GM12878 (cell line): ENCODE measurements around the gene SLC22A23. TPM values are rescaled to one million over a fixed set of nuclear protein-coding genes. Genes with fewer than 3 reads are reported as not detected.
A peak's percentile ranks its signal among the peaks of the same experiment; 100 is the strongest.

Experiments
- ATAC-seq: fragments of 200-7000 bp; cut with Tn5 transposase; 3 replicates; pipeline ENCODE4 v1.9.1; 2020; ENCODE audit warnings: mild to moderate bottlenecking, moderate library complexity
- BruUV-seq: library from RNA; stranded (reverse); fragments of 400-500 nt; replicated peaks from 2 replicates; lab custom pipeline; 2021; lab: Mats Ljungman, UMichigan
- CTCF ChIA-PET: fragments of 300-600 bp; sonication (Branson Sonifier 250); formaldehyde crosslinking; extraction: SDS; loops from one replicate; lab custom pipeline; 2021; ENCODE audit warnings: inconsistent platforms; lab: Yijun Ruan, JAX
- POLR2A ChIA-PET: fragments of 350-600 bp; formaldehyde crosslinking; extraction: SDS; loops from one replicate; lab custom pipeline; 2021; ENCODE audit warnings: inconsistent platforms; lab: Charles Lee
- RAD21 ChIA-PET: fragments of 300-600 bp; sonication (Branson Sonifier 250); formaldehyde crosslinking; loops from one replicate; lab custom pipeline; 2023; ENCODE audit warnings: antibody characterized with exemption; ENCODE audit not compliant: unreplicated experiment; lab: Charles Lee
- SMC1A ChIA-PET: fragments of 300-600 bp; sonication (Branson Sonifier 250); formaldehyde crosslinking; loops from one replicate; lab custom pipeline; 2023; ENCODE audit not compliant: unreplicated experiment, uncharacterized antibody; lab: Charles Lee
- DNase-seq: peaks from one replicate; pipeline ENCODE4 v3.0.0-alpha.2; 2011; ENCODE audit warnings: low read depth, low spot score
- FAIRE-seq: peaks from 3 replicates; lab custom pipeline; 2011; peaks lifted over from hg19 to GRCh38; lab: Jason Lieb, UNC
- H2AFZ ChIP-seq: 2 replicates; pipeline ENCODE4 v1.6.0; 2011; ENCODE audit warnings: low read depth, low read length, control low read depth; ENCODE audit not compliant: control insufficient read depth
- H3K27ac ChIP-seq: 2 replicates; pipeline ENCODE4 v1.5.1; 2011; ENCODE audit warnings: control low read depth; ENCODE audit not compliant: control insufficient read depth, insufficient read depth
- H3K27me3 ChIP-seq, 2 experiments: replicated peaks in 1 of 2; 2 replicates each; pipeline versions ENCODE4 v1.6.0 to v1.6.1; 2011; ENCODE audit warnings: low read length in 1 of 2; ENCODE audit not compliant: control insufficient read depth in 2 of 2, insufficient read depth in 2 of 2
- H3K36me3 ChIP-seq, 2 experiments: 2 replicates each; pipeline ENCODE4 v1.5.1; 2011; ENCODE audit warnings: low read length in 1 of 2; ENCODE audit not compliant: control insufficient read depth in 2 of 2, insufficient read depth in 2 of 2
- H3K4me1 ChIP-seq: 2 replicates; pipeline ENCODE4 v1.6.1; 2011; ENCODE audit warnings: mild to moderate bottlenecking, low read length, moderate library complexity, mixed read lengths; ENCODE audit not compliant: control insufficient read depth, insufficient read depth
- H3K4me2 ChIP-seq: 2 replicates; pipeline ENCODE4 v1.6.0; 2011; ENCODE audit warnings: control low read depth; ENCODE audit not compliant: control insufficient read depth, insufficient read depth
- H3K4me3 ChIP-seq: fragments of 200-600 bp; sonication (generic); 2 replicates; pipeline ENCODE4 v1.5.1; 2016
- H3K79me2 ChIP-seq: 2 replicates; pipeline ENCODE4 v1.6.0; 2011; ENCODE audit warnings: low read length; ENCODE audit not compliant: control insufficient read depth, insufficient read depth
- H3K9ac ChIP-seq: 2 replicates; pipeline ENCODE4 v1.8.0; 2011; ENCODE audit warnings: low read length, control low read depth, mixed read lengths; ENCODE audit not compliant: control insufficient read depth, insufficient read depth
- H3K9me3 ChIP-seq: replicated peaks from 3 replicates; pipeline ENCODE4 v1.5.1; 2011; ENCODE audit warnings: mild to moderate bottlenecking, low read length; ENCODE audit not compliant: control insufficient read depth, insufficient read depth
- H4K20me1 ChIP-seq: 2 replicates; pipeline ENCODE4 v1.6.0; 2011; ENCODE audit not compliant: control insufficient read depth, insufficient read depth
- CHD2 ChIP-seq: IDR thresholded peaks from 2 replicates; pipeline ENCODE4 v1.6.1; 2011; ENCODE audit warnings: low read depth, low read length, improper control_type of control experiment, borderline replicate concordance
- CREM ChIP-seq: IDR thresholded peaks from 2 replicates; pipeline ENCODE4 v1.6.1; 2014; ENCODE audit warnings: antibody characterized with exemption, low read depth
- FOS ChIP-seq: IDR thresholded peaks from 3 replicates; pipeline ENCODE4 v1.6.1; 2011; ENCODE audit warnings: borderline replicate concordance; ENCODE audit not compliant: insufficient read length; ENCODE audit errors: extremely low read depth
- MLLT1 ChIP-seq: fragments of 450-650 bp; IDR thresholded peaks from 2 replicates; pipeline ENCODE4 v1.6.1; 2016; ENCODE audit warnings: mild to moderate bottlenecking
- NFYB ChIP-seq: IDR thresholded peaks from 2 replicates; pipeline ENCODE4 v1.6.1; 2011; ENCODE audit warnings: low read depth, mild to moderate bottlenecking, low read length, improper control_type of control experiment, moderate library complexity; ENCODE audit not compliant: insufficient read depth
- SIN3A ChIP-seq: IDR thresholded peaks from 2 replicates; pipeline ENCODE4 v1.6.1; 2012; ENCODE audit warnings: low read depth, low read length, improper control_type of control experiment
- SUPT20H ChIP-seq: IDR thresholded peaks from 2 replicates; pipeline ENCODE4 v1.6.1; 2011; ENCODE audit warnings: low read depth, mild to moderate bottlenecking, low read length, moderate library complexity, borderline replicate concordance; ENCODE audit not compliant: control insufficient read depth
- WRNIP1 ChIP-seq: IDR thresholded peaks from 2 replicates; pipeline ENCODE4 v1.6.1; 2011; ENCODE audit warnings: low read depth, low read length, improper control_type of control experiment, borderline replicate concordance
- WGBS: methylation state at CpG from one replicate; pipeline ENCODE4 v1.1.6; 2016; ENCODE audit warnings: low lambda C conversion rate; ENCODE audit not compliant: insufficient replicate concordance, insufficient coverage; ENCODE audit errors: missing lambda C conversion rate; 5-methylcytosine and 5-hydroxymethylcytosine counted together
- in situ Hi-C: fragments of 300-500 bp; cut with MboI; formaldehyde crosslinking; loops from 9 replicates; pipeline ENCODE4 v1.14.3; 2018; ENCODE audit warnings: mixed read lengths
- intact Hi-C: fragments of 100-400 bp; cut with micrococcal nuclease; formaldehyde crosslinking; loops from one replicate; pipeline ENCODE4 v1.14.2; 2022; ENCODE audit not compliant: unreplicated experiment
- polyA plus RNA-seq, 11 experiments: library from polyadenylated mRNA; depleted of rRNA in 4 of 11; unstranded in 6 of 11; stranded (reverse) in 5 of 11; fragments of >200 nt; fragmentation: Nextera tagmentation in 4 of 11; fragmentation: Illumina TruSeq in 1 of 11; extraction: Ambion mirVana in 4 of 11; extraction: Trizol in 1 of 11; gene quantifications; 1 replicate in 1 of 11; 2 replicates in 10 of 11; pipeline versions ENCODE4 v1.2.1 to v1.2.3, GENCODE V29; 2011 to 2016; ENCODE audit warnings: inconsistent platforms in 2 of 11, missing spikeins in 2 of 11, low read depth in 1 of 11
- total RNA-seq, 4 experiments: library from RNA; depleted of rRNA in 3 of 4; stranded (reverse); fragments of >200 nt in 3 of 4; fragmentation: Illumina TruSeq in 1 of 4; extraction: Trizol in 1 of 4; gene quantifications; 2 replicates each; pipeline versions ENCODE4 v1.2.1 to v1.2.3, GENCODE V29; 2013 to 2021

SLC22A23 gene
- total and polyA plus RNA-seq, 10 of the 15 experiments (the other 5 are each of a cell fraction or from before 2014, with no cell fraction given): 0.20 to 2.4 (median 0.74) TPM

GRCh38 chr6:3467996-3468395 lies 11.1 kb upstream of the SLC22A23 start:
- H3K9ac ChIP-seq: no peak overlapping the region
- no peak overlapping the region for H2AFZ ChIP-seq
- no peaks in the 10 kb centered on the region for H3K4me1 ChIP-seq
- H3K36me3 ChIP-seq: no peaks in the 10 kb centered on the region
- H3K9me3 ChIP-seq: no peaks in the 10 kb centered on the region
- peaks cover 0 to 3% of the 10 kb centered on the region in 2 experiments; a peak in 1 of 4 replicates for H3K27me3 ChIP-seq
- POLR2A ChIA-PET: no interaction called here
- BruUV-seq: no TSS peak
- H4K20me1 ChIP-seq: no peaks in the 10 kb centered on the region
- TF ChIP-seq FOS (no peak), CREM (no peak)
- WGBS: 0% methylated on average over 1 of the region's 1 CpG
- intact Hi-C loops: no loop called here
- H3K27ac ChIP-seq: no peak overlapping the region
- CTCF ChIA-PET: no interaction called here
- in situ Hi-C loops: no loop called here
- DNase-seq (no peak), ATAC-seq (no peak), FAIRE-seq (peak; percentile 7)
- RAD21 ChIA-PET: no interaction called here
- no peaks in the 10 kb centered on the region for H3K79me2 ChIP-seq
- SMC1A ChIA-PET: no interaction called here
- H3K4me2 ChIP-seq: no peak overlapping the region
- H3K4me3 ChIP-seq: no peak overlapping the region

GRCh38 chr6:3466488-3467219 lies 9.8 kb upstream of the SLC22A23 start:
- BruUV-seq: no TSS peak
- ChIA-PET CTCF (no interaction called here), RAD21 (interaction anchor here (0.8 kb wide), 1 partner anchor 265 kb away, joined by 3 read pairs; no protein-coding TSS in a partner anchor), POLR2A (no interaction called here), SMC1A (interaction anchor here (0.7 kb wide), 2 partner anchors 52 to 266 kb away, joined by 3 read pairs; no protein-coding TSS in a partner anchor)
- in situ Hi-C loops (no loop called here), intact Hi-C loops (no loop called here)
- H3K79me2 ChIP-seq: no peaks in the 10 kb centered on the region
- H3K36me3 ChIP-seq: no peaks in the 10 kb centered on the region
- H3K9ac ChIP-seq: no peak overlapping the region
- H3K4me1 ChIP-seq: no peaks in the 10 kb centered on the region
- H2AFZ ChIP-seq: no peak overlapping the region
- no peak overlapping the region for H3K4me2 ChIP-seq
- no peak overlapping the region for H3K27ac ChIP-seq
- no peak overlapping the region for H3K4me3 ChIP-seq
- TF ChIP-seq MLLT1 (no peak), CREM (no peak), NFYB (no peak), SIN3A (no peak), SUPT20H (no peak), WRNIP1 (no peak), CHD2 (no peak)
- FAIRE-seq (no peak), DNase-seq (no peak), ATAC-seq (no peak)
- H4K20me1 ChIP-seq: no peaks in the 10 kb centered on the region
- WGBS: 24% methylated on average over 6 of the region's 6 CpGs
- H3K27me3 ChIP-seq: peaks cover 0 to 6% of the 10 kb centered on the region in 2 experiments; a peak in 1 of 4 replicates
- no peaks in the 10 kb centered on the region for H3K9me3 ChIP-seq
